Adrenal gland (tissue), 12 donors: Measurements from ENCODE around the gene DMD. TPM values are rescaled to one million over a fixed set of nuclear protein-coding genes. Genes with fewer than 3 reads are reported as not detected.

ENCODE experiments used
- DNase-seq, 7 donors: peaks; one replicate each; pipeline ENCODE4 v3.0.0-alpha.2; 2019 to 2020
- H3K27ac ChIP-seq, 5 donors: fragments of 200-600 bp; sonication (generic) in 4 of 5; 1 replicate in 3 of 5; 2 replicates in 2 of 5; pipeline versions ENCODE4 v1.5.1 to v1.8.0; 2016 to 2020; ENCODE audit warnings: mild to moderate bottlenecking in 1 of 5
- H3K27me3 ChIP-seq: fragments of 200-600 bp; 2 replicates; pipeline ENCODE4 v1.8.0; 2021
- H3K36me3 ChIP-seq, 2 donors: fragments of 200-600 bp; replicated peaks in 1 of 2; 1 replicate in 1 of 2; 2 replicates in 1 of 2; pipeline versions ENCODE4 v1.5.1 to v1.8.0; 2018 to 2022
- H3K4me1 ChIP-seq, 2 donors: fragments of 200-600 bp; replicated peaks in 1 of 2; 1 replicate in 1 of 2; 2 replicates in 1 of 2; pipeline versions ENCODE4 v1.5.1 to v1.8.0; 2018 to 2021
- H3K4me3 ChIP-seq, 4 donors: fragments of 200-600 bp; sonication (generic) in 3 of 4; one replicate each; pipeline ENCODE4 v1.5.1; 2016 to 2018
- H3K9me3 ChIP-seq, 3 donors: fragments of 200-600 bp; sonication (generic) in 1 of 3; replicated peaks in 1 of 3; 1 replicate in 2 of 3; 2 replicates in 1 of 3; pipeline versions ENCODE4 v1.5.1 to v1.8.0; 2016 to 2021
- POLR2A ChIP-seq, 2 donors: fragments of 450-650 bp; IDR thresholded peaks; one replicate each; pipeline ENCODE4 v1.6.1; 2017; ENCODE audit warnings: antibody characterized with exemption in 2 of 2, mild to moderate bottlenecking in 2 of 2, moderate library complexity in 1 of 2
- WGBS, 4 donors: extraction: QIAGEN DNeasy Blood & Tissue Kit in 2 of 4; methylation state at CpG; one replicate each; pipeline versions ENCODE4 v1.1.5 to v1.1.7; 2013 to 2017; 5-methylcytosine and 5-hydroxymethylcytosine counted together
- intact Hi-C, 2 donors: fragments of 100-400 bp; cut with DNase I; formaldehyde crosslinking; loops; one replicate each; pipeline versions ENCODE4 v1.14.1 to v1.15.0; 2022 to 2023
- polyA plus RNA-seq, 3 donors: library from polyadenylated mRNA; stranded (reverse); fragments of 200-250 nt in 2 of 3; fragments of 350-450 nt in 1 of 3; fragmentation: Illumina TruSeq in 1 of 3; extraction: RNeasy Lipid Tissue Mini Kit (QIAGEN cat#74804) in 1 of 3; gene quantifications; one replicate each; pipeline ENCODE4 v1.2.3, GENCODE V29; 2013 to 2014
- total RNA-seq, 9 donors: library from RNA; depleted of rRNA in 4 of 9; stranded (reverse); fragments of >200 nt in 4 of 9; fragments of 120-200 nt in 1 of 9; fragmentation: NEBNext Ultra II Directional in 1 of 9; extraction: Animal tissue kit (Norgen Biotek cat#: 25700) in 1 of 9; gene quantifications; one replicate each; pipeline versions ENCODE4 v1.1.0 to v1.2.4, GENCODE V29; 2013 to 2023
- TF ChIP-seq, protein P1 (sequence below), 6 experiments: fragments of 450-650 bp in 4 of 6; fragments of 200-600 bp in 2 of 6; sonication (generic) in 1 of 6; IDR thresholded peaks; 1 replicate in 5 of 6; 2 replicates in 1 of 6; pipeline versions ENCODE4 v1.5.1 to v1.8.0; 2016 to 2021; ENCODE audit warnings: antibody characterized with exemption in 6 of 6, mild to moderate bottlenecking in 2 of 6, moderate library complexity in 1 of 6
- donor health status: healthy with polysubstance abuse.
- donor health status: Bipolar disorder and iron deficiency.
- donor health status: DM: yes; HTN: yes; CAD: no.
- donor health status: DM: no; HTN: no; CAD: no.
- donor health status: DM: no; HTN: no; CAD: no.
- donor health status: DM: yes; HTN: yes; CAD: no.

DMD gene
- total and polyA plus RNA-seq, 12 donors, result 14.6 to 89.7 (median 36.2) TPM

DNA sequence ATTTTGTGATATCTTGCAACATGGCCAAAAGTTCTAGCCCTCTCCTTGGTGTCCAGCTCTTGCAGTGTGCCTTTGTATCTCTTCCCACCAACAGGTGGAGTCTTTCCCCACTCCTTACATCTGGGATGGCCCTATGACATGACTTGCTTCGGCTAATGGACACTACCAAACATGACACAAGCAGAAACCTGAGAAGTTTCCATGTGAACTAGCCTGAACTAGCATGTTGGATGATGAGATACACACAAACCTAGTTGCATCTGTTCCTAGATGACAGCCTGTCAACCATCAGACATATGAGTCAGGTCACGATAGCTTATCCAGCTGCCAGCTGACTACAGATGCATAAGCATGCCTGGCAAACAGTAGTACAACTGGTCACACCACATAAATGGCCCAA is 1932.0 kb downstream of the DMD start:
- DNase-seq, result no peak
- no peak for TF ChIP-seq POLR2A (IDR thresholded peaks at IDR 0.05)
- TF ChIP-seq, protein P1, sequence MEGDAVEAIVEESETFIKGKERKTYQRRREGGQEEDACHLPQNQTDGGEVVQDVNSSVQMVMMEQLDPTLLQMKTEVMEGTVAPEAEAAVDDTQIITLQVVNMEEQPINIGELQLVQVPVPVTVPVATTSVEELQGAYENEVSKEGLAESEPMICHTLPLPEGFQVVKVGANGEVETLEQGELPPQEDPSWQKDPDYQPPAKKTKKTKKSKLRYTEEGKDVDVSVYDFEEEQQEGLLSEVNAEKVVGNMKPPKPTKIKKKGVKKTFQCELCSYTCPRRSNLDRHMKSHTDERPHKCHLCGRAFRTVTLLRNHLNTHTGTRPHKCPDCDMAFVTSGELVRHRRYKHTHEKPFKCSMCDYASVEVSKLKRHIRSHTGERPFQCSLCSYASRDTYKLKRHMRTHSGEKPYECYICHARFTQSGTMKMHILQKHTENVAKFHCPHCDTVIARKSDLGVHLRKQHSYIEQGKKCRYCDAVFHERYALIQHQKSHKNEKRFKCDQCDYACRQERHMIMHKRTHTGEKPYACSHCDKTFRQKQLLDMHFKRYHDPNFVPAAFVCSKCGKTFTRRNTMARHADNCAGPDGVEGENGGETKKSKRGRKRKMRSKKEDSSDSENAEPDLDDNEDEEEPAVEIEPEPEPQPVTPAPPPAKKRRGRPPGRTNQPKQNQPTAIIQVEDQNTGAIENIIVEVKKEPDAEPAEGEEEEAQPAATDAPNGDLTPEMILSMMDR (IDR thresholded peaks at IDR 0.05), result peak in 3 of 6 experiments; percentile 9 to 23 (median 10)
- Histone ChIP-seq H3K9me3 (no peaks in the 10 kb centered on the region), H3K27ac (no peak overlapping the region), H3K4me3 (no peak overlapping the region), H3K36me3 (no peaks in the 10 kb centered on the region), H3K27me3 (no peaks in the 10 kb centered on the region), H3K4me1 (no peaks in the 10 kb centered on the region)
- intact Hi-C loops, result no loop called here
- 50 to 81% (median 78%) methylated on average over 1 to 2 of the region's 2 CpGs for WGBS, 4 donors

DNA sequence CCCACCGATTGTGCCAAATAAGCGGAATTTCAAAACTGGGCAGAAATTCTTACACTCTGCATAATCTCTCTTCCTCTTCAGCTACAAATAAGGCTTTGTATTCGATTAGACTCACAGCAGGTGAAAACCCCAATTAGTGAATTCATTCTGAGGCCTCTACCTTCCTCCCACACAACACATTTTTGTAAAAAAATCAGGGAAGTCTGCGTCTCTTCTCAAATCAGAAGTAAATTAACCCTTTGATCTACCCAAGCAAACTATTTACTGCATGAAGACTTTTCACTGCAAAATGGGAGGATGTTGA is 1938.9 kb downstream of the DMD start:
- no peaks in the 10 kb centered on the region for H3K4me1 ChIP-seq
- H3K27me3 ChIP-seq, result no peaks in the 10 kb centered on the region
- no peak for TF ChIP-seq POLR2A (IDR thresholded peaks at IDR 0.05)
- TF ChIP-seq, protein P1 (IDR thresholded peaks at IDR 0.05), result no peak
- no peak overlapping the region for H3K27ac ChIP-seq
- H3K4me3 ChIP-seq, result no peak overlapping the region
- DNase-seq, result no peak
- WGBS, 4 donors, result 58 to 79% (median 74%) methylated on average over 4 of the region's 4 CpGs
- no peaks in the 10 kb centered on the region for H3K36me3 ChIP-seq
- H3K9me3 ChIP-seq, result no peaks in the 10 kb centered on the region
- intact Hi-C loops, result no loop called here

GRCh38 chrX:31271615-31272471 is 1939.5 kb downstream of the DMD start:
- Histone ChIP-seq H3K4me1 (no peaks in the 10 kb centered on the region), H3K27ac (no peak overlapping the region), H3K4me3 (no peak overlapping the region), H3K9me3 (no peaks in the 10 kb centered on the region), H3K36me3 (no peaks in the 10 kb centered on the region), H3K27me3 (no peaks in the 10 kb centered on the region)
- DNase-seq, result no peak
- 74 to 88% (median 81%) methylated on average over 7 of the region's 7 CpGs for WGBS, 4 donors
- TF ChIP-seq, protein P1 (IDR thresholded peaks at IDR 0.05), result no peak
- no peak for TF ChIP-seq POLR2A (IDR thresholded peaks at IDR 0.05)
- intact Hi-C loops, result no loop called here

DNA sequence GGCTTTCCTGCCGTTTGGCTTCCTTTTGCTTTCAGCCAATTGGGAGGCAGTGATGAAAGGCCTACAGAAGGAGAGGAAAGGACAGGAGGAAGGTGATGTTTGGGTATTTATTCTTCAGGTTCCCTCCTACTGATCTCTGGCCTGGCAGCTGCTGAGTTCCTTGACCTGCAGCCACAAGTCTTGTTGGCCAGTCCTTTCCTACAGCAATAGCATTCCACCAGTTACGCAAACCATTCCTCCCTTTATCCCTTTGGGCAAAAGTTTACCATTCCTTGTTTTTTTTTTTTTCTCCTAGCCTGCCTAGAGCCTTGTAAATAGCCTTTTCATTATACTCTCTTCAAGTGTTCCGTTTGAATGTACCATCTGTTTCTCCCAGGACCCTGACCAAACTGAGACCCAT is 1941.4 kb downstream of the DMD start:
- Histone ChIP-seq H3K27ac (no peak overlapping the region), H3K4me1 (no peaks in the 10 kb centered on the region), H3K27me3 (no peaks in the 10 kb centered on the region), H3K9me3 (no peaks in the 10 kb centered on the region), H3K36me3 (no peaks in the 10 kb centered on the region), H3K4me3 (no peak overlapping the region)
- TF ChIP-seq, protein P1 (IDR thresholded peaks at IDR 0.05), result no peak
- TF ChIP-seq POLR2A (IDR thresholded peaks at IDR 0.05), result no peak
- intact Hi-C loops, result no loop called here
- no peak for DNase-seq
- 63 to 94% (median 70%) methylated on average over 2 to 3 of the region's 3 CpGs for WGBS, 4 donors
